Endodermal cell (in vitro differentiated cells): Measurements from ENCODE around the gene SPRR5. TPM values are rescaled to one million over a fixed set of nuclear protein-coding genes. Genes with fewer than 3 reads are reported as not detected.

Experiments
- DNase-seq: peaks from one replicate; pipeline ENCODE4 v3.0.0-alpha.2; 2017
- H3K27ac ChIP-seq: 2 replicates; pipeline ENCODE4 v1.5.1; 2013; ENCODE audit warnings: mild to moderate bottlenecking, low read depth, low read length, moderate library complexity
- H3K27me3 ChIP-seq: 2 replicates; pipeline ENCODE4 v1.6.1; 2013; ENCODE audit warnings: mild to moderate bottlenecking, low read length, moderate library complexity; ENCODE audit not compliant: insufficient read depth, control insufficient read depth, poor library complexity, severe bottlenecking
- H3K36me3 ChIP-seq: 2 replicates; pipeline ENCODE4 v1.7.0; 2013; ENCODE audit warnings: mild to moderate bottlenecking, low read length, moderate library complexity; ENCODE audit not compliant: control insufficient read depth, insufficient read depth
- H3K4me1 ChIP-seq: one replicate; pipeline ENCODE4 v1.7.0; 2013; ENCODE audit warnings: low read length; ENCODE audit not compliant: control insufficient read depth, insufficient read depth
- H3K4me3 ChIP-seq: 2 replicates; pipeline ENCODE4 v1.5.1; 2013; ENCODE audit warnings: mild to moderate bottlenecking, low read length, moderate library complexity
- H3K9ac ChIP-seq: 2 replicates; pipeline ENCODE4 v1.6.1; 2013; ENCODE audit warnings: mild to moderate bottlenecking, low read length, moderate library complexity; ENCODE audit not compliant: poor library complexity, severe bottlenecking; ENCODE audit errors: extremely low read depth
- H3K9me3 ChIP-seq: 2 replicates; pipeline ENCODE4 v1.6.1; 2013; ENCODE audit warnings: mild to moderate bottlenecking, low read length, moderate library complexity; ENCODE audit not compliant: control insufficient read depth
- H3K27ac Mint-ChIP-seq: 2 replicates; pipeline ENCODE4 v1.8.0; 2020; ENCODE audit warnings: mixed read lengths
- H3K27me3 Mint-ChIP-seq: 2 replicates; pipeline ENCODE4 v1.8.0; 2021; ENCODE audit warnings: mild to moderate bottlenecking, mixed read lengths; ENCODE audit not compliant: insufficient read depth
- H3K36me3 Mint-ChIP-seq: 2 replicates; pipeline ENCODE4 v1.8.0; 2020; ENCODE audit warnings: low read depth, mixed read lengths
- H3K4me1 Mint-ChIP-seq: 2 replicates; pipeline ENCODE4 v1.8.0; 2020; ENCODE audit warnings: mixed read lengths
- H3K4me3 Mint-ChIP-seq: 2 replicates; pipeline ENCODE4 v1.8.0; 2020; ENCODE audit warnings: mild to moderate bottlenecking, moderate library complexity, mixed read lengths
- H3K9me3 Mint-ChIP-seq: 2 replicates; pipeline ENCODE4 v1.8.0; 2020; ENCODE audit warnings: mild to moderate bottlenecking, mixed read lengths
- CTCF ChIP-seq: fragments of 200-600 bp; sonication (generic); conservative IDR thresholded peaks from 2 replicates; pipeline ENCODE4 v1.5.0; 2021; ENCODE audit warnings: antibody characterized with exemption, mild to moderate bottlenecking
- WGBS, 2 experiments: methylation state at CpG; one replicate each; pipeline versions ENCODE4 v1.1.5 to v1.1.7; 2013; ENCODE audit warnings: missing lambda C conversion rate in 2 of 2, mixed read lengths in 1 of 2; ENCODE audit not compliant: insufficient coverage in 1 of 2, insufficient read length in 1 of 2; 5-methylcytosine and 5-hydroxymethylcytosine counted together
- total RNA-seq, 2 donors: library from RNA; stranded (reverse); fragmentation: NEBNext Ultra II Directional in 1 of 2; extraction: Animal tissue kit (Norgen Biotek cat#: 25700) in 1 of 2; gene quantifications; 2 replicates in 1 of 2; 3 replicates in 1 of 2; pipeline ENCODE4 v1.2.1, GENCODE V29; 2021

The SPRR5 gene
- total RNA-seq, 2 donors from 2014 or later: not detected

- Mint-ChIP-seq H3K27ac (no peak overlapping the region), H3K9me3 (peaks cover 39% of the 10 kb centered on the region), H3K36me3 (no peaks in the 10 kb centered on the region), H3K4me1 (no peaks in the 10 kb centered on the region), H3K27me3 (peaks cover 24% of the 10 kb centered on the region), H3K4me3 (no peak overlapping the region)
- no peak overlapping the region for H3K9ac ChIP-seq
- H3K9me3 ChIP-seq: peaks cover 25% of the 10 kb centered on the region
- H3K27me3 ChIP-seq: no peaks in the 10 kb centered on the region
- H3K4me1 ChIP-seq: no peaks in the 10 kb centered on the region
- no peak for DNase-seq
- 80 to 86% methylated on average over 4 of the region's 4 CpGs for WGBS, 2 experiments
- no peaks in the 10 kb centered on the region for H3K36me3 ChIP-seq
- no peak overlapping the region for H3K4me3 ChIP-seq
- TF ChIP-seq CTCF: no peak
- H3K27ac ChIP-seq: no peak overlapping the region
These were observed 35.1 kb downstream of the SPRR5 start for GRCh38 chr1:152982076-152982475.

GRCh38 chr1:152983234-152983633 lies 36.2 kb downstream of the SPRR5 start:
- H3K27ac ChIP-seq: no peak overlapping the region
- Mint-ChIP-seq H3K9me3 (peaks cover 50% of the 10 kb centered on the region), H3K27ac (no peak overlapping the region), H3K36me3 (no peaks in the 10 kb centered on the region), H3K4me1 (no peaks in the 10 kb centered on the region), H3K27me3 (peaks cover 19% of the 10 kb centered on the region), H3K4me3 (no peak overlapping the region)
- no peak overlapping the region for H3K4me3 ChIP-seq
- DNase-seq: no peak
- no peaks in the 10 kb centered on the region for H3K27me3 ChIP-seq
- H3K36me3 ChIP-seq: no peaks in the 10 kb centered on the region
- H3K9me3 ChIP-seq: peaks cover 23% of the 10 kb centered on the region
- H3K9ac ChIP-seq: no peak overlapping the region
- no peak for TF ChIP-seq CTCF
- H3K4me1 ChIP-seq: no peaks in the 10 kb centered on the region

GRCh38 chr1:152983743-152984142 lies 36.7 kb downstream of the SPRR5 start, which contains the start of gene SPRR1A:
Gene SPRR1A (plus strand): TSS chr1:152984081. CDS start chr1:152985231, 1,150 bp downstream.
- WGBS, 2 experiments: 77 to 91% methylated on average over 2 to 3 of the region's 3 CpGs

More at GRCh38 chr1:152983743-152984142, 36.7 kb downstream of the SPRR5 start, which contains the start of gene SPRR1A:
- Histone ChIP-seq H3K27ac (no peak within 1 kb of the TSS), H3K4me1 (no peaks in the 10 kb centered on the region), H3K9me3 (peaks cover 26% of the 10 kb centered on the region), H3K36me3 (no peaks in the 10 kb centered on the region), H3K9ac (no peak within 1 kb of the TSS), H3K4me3 (no peak within 1 kb of the TSS), H3K27me3 (no peaks in the 10 kb centered on the region)
- Mint-ChIP-seq H3K27ac (no peak within 1 kb of the TSS), H3K9me3 (peaks cover 50% of the 10 kb centered on the region), H3K4me1 (no peaks in the 10 kb centered on the region), H3K4me3 (no peak within 1 kb of the TSS), H3K36me3 (no peaks in the 10 kb centered on the region), H3K27me3 (peaks cover 21% of the 10 kb centered on the region)
- TF ChIP-seq CTCF: no peak
- no peak for DNase-seq
